Mammary epithelial cell (primary cell): ENCODE data around the gene GALNT11.
"Not testable (repeated sequence)": the region's sequence is repeated elsewhere in the genome, so short reads cannot be mapped to it uniquely, and the experiment has no call there.

Experiments
- EZH2 ChIP-seq: IDR thresholded peaks from 2 replicates; pipeline ENCODE4 v1.6.1; 2012; ENCODE audit warnings: low read length, inconsistent platforms, borderline replicate concordance
- TF ChIP-seq, protein P1 (sequence below), 2 donors: IDR thresholded peaks in 1 of 2; conservative IDR thresholded peaks in 1 of 2; 2 replicates each; pipeline ENCODE4 v1.5.1; 2011 to 2012; ENCODE audit warnings: inconsistent platforms in 2 of 2, low read length in 2 of 2, mild to moderate bottlenecking in 2 of 2, control low read depth in 1 of 2, low read depth in 1 of 2; ENCODE audit not compliant: insufficient read depth in 1 of 2; ENCODE audit errors: extremely low read depth in 1 of 2

DNA sequence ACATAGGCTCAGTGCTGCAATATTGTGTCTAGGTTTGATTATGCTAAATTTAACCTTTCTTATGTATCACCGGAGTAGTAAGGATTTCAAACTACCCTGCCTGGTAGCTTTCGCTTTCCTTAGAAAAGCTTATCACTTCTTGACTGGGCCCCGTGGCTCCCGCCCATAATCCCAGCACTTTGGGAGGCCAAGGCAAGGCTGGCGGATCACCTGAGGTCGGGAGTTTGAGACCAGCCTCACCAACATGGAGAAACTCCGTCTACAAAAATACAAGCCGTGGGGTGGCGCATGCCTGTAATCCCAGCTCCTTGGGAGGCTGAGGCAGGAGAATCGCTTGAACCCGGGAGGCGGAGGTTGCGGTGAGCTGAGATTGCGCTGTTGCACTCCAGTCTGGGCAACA lies 49.9 kb downstream of the GALNT11 start:
- TF ChIP-seq, protein P1, sequence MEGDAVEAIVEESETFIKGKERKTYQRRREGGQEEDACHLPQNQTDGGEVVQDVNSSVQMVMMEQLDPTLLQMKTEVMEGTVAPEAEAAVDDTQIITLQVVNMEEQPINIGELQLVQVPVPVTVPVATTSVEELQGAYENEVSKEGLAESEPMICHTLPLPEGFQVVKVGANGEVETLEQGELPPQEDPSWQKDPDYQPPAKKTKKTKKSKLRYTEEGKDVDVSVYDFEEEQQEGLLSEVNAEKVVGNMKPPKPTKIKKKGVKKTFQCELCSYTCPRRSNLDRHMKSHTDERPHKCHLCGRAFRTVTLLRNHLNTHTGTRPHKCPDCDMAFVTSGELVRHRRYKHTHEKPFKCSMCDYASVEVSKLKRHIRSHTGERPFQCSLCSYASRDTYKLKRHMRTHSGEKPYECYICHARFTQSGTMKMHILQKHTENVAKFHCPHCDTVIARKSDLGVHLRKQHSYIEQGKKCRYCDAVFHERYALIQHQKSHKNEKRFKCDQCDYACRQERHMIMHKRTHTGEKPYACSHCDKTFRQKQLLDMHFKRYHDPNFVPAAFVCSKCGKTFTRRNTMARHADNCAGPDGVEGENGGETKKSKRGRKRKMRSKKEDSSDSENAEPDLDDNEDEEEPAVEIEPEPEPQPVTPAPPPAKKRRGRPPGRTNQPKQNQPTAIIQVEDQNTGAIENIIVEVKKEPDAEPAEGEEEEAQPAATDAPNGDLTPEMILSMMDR (conservative IDR thresholded peaks at IDR 0.05 in 1 of 2, IDR thresholded peaks at IDR 0.05 in 1 of 2; ENCODE audit: extremely low read depth in 1 of 2, insufficient read depth in 1 of 2, low read depth in 1 of 2, low read length in 2 of 2): not testable (repeated sequence)
- not testable (repeated sequence) for TF ChIP-seq EZH2
